COR-L47 (cell line): ENCODE data around the gene TRPC6.
A peak's percentile ranks its signal among the peaks of the same experiment; 100 is the strongest.
"Not testable (repeated sequence)": the region's sequence is repeated elsewhere in the genome, so short reads cannot be mapped to it uniquely, and the experiment has no call there.

Experiments used
- DNase-seq: peaks from one replicate; lab custom pipeline; 2025; lab: John Stamatoyannopoulos, UW

Gene TRPC6

DNA sequence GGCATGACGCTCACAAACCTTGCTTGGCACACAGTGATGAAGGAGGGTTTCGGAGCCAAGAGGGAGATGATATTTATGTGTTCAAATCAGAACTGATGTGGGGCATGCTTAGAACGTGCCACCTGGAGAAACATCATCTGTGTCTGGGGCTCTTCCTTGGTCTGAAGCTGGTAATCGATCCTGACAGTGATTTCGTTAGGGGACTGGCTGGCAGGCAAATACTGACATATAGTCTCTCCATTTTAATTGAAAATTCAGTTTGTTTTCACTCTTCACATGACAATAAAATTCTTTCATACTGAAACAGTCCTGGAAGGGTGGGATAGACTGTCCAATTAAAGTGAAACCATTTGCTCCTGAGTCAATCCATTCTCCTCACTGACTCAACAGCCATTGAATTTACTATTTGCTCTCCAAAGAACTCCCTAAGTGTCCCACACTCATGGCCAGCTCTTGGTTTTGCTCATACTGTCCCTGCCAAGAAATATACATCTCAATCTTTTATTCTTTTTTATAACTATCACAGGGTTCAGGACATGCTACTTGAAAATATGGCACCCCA is 134.8 kb downstream of the TRPC6 start:
- DNase-seq: no peak

DNA sequence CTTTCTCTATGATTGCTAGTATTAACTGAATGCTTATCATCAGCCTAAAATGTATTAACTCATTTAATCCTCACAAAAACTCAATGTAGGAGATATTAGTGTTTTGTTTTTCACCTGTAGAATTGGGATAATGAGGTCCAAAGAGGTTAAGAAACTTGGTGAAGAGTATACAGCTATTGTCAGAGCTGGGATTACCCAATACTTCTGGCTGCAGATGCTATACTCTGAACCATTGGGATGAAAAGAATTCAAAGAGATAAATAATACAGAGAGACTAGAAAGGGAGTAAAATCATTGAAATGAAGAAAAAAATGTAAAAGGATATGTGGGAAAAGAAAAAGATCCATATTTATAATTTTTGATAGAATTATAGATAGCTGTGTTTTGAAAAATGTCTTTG is 137.1 kb downstream of the TRPC6 start:
- DNase-seq: no peak

- no peak for DNase-seq
Observed at GRCh38 chr11:101446238-101446637, 137.6 kb downstream of the TRPC6 start.

DNA sequence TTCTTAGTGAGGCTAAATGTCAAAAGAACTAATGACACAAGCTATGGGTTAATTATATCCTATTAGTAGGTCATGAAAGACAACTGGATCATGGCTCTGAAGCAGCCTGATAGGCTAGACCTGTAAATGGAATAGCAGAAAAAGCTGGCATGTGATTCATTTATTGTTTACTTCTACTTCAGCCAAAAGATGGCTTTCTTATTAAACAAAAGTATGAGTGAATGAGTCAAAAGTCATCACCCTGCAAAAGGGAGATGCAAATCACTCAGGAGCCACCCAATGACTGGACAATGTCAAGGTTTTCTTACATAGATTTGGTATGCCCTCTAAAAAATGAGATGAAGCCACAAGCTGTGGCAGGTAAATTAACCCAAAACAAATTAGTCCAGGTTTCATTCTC is 138.0 kb downstream of the TRPC6 start:
- DNase-seq: no peak

- DNase-seq: no peak
Observed at GRCh38 chr11:101444851-101445250, 139.0 kb downstream of the TRPC6 start.

GRCh38 chr11:101444164-101444563 is 139.6 kb downstream of the TRPC6 start:
- no peak for DNase-seq

GRCh38 chr11:101442936-101443521 is 140.8 kb downstream of the TRPC6 start:
- no peak for DNase-seq

GRCh38 chr11:101442171-101442570 is 141.6 kb downstream of the TRPC6 start:
- no peak for DNase-seq

- no peak for DNase-seq
Observed at GRCh38 chr11:101441747-101442146, 142.1 kb downstream of the TRPC6 start.

GRCh38 chr11:101439488-101439887 is 144.3 kb downstream of the TRPC6 start:
- no peak for DNase-seq

GRCh38 chr11:101438708-101439107 is 145.1 kb downstream of the TRPC6 start:
- DNase-seq: not testable (repeated sequence)

- DNase-seq: no peak
Observed at GRCh38 chr11:101438126-101438525, 145.7 kb downstream of the TRPC6 start.

- DNase-seq: peak; percentile 62
Observed at GRCh38 chr11:101436511-101437142, 147.2 kb downstream of the TRPC6 start.

- no peak for DNase-seq
Observed at GRCh38 chr11:101435408-101435973, 148.3 kb downstream of the TRPC6 start.

GRCh38 chr11:101434026-101434643 is 149.7 kb downstream of the TRPC6 start:
- no peak for DNase-seq

DNA sequence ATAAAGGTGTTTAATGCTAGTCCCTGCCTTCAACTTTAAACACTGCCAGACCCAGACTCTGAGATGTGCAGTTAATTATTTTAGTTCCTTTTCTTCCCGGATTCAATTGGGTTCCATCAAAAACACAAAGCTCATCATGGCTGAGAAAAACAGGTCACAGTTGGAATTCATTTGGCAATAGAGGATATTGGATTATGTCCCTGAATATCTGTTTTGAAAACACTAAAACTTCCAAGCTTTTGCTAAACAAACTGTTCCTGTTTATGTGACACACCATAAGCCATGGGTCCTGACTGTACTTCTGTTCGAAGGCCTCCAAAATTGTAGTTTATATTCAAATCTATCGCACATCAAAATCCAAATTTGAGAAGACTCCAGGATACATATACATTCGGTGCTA is 150.7 kb downstream of the TRPC6 start:
- DNase-seq: no peak

DNA sequence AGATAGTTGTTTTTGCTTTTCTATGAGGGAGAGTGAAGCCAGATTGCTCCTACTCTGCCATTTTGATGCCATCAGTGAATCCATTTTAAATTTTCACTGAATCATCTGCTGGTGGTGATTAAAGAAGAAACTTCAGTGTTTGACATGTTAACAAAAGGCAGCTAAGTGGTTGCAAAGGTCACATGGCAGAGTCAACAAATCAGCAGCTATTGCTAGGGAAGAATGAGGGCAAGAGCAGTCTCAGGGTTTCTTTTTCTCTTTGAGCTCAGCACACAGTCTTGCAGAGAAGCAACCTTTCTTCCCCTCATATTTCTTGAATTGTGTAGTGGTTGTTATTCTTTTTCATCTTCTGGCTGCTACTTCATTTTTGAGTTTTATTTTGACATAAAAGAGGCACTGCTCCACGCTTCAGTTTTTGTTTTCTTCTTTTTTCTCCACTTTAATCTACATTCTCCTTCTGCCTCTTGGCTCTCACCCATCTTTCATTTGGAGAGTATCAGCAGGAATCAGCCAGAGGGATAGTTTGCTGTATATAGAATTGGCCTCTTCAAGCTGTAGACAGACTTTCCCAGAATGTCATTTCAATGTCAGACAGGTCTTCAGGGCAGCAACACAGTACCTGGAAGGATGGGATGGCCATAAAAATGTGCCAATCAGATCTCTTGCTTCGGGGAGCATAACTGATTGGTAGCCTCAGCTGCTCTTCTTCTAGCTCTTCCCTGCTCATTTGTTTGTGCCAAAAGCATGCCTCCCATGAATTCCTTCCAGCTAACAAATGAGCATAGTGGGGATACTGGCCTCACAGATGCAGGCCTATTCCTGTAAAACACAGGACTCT is 153.9 kb downstream of the TRPC6 start:
- DNase-seq: no peak

- DNase-seq: no peak
Observed at GRCh38 chr11:101428918-101429317, 154.9 kb downstream of the TRPC6 start.

DNA sequence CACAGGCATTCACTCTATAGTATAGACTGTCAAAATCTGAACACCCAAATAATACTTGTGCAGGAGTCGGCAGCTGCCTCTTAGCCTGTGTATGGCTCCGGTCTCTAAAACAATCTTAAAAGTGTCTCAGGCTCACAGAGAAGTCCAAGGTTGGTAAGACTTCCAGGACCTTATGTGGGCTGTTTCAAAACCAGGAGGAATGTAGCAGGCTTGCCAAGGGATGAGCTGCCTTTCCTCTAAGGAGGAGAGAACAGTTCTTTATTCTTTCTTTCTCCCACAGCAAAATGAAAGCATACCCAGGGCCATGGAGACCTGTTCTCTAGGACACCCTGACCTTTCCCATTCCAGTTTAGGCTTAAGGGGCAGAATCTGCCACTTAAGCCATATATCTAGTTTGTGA is 176.5 kb downstream of the TRPC6 start:
- no peak for DNase-seq
